Large intestine (tissue), 12 donors: Measurements from ENCODE around the gene ELF5. TPM values are rescaled to one million over a fixed set of nuclear protein-coding genes. Genes with fewer than 3 reads are reported as not detected.

Experiments
- DNase-seq, 2 donors: peaks; one replicate each; pipeline versions ENCODE4 v3.0.0 to v3.0.0-alpha.2; 2013
- H3K27ac ChIP-seq: one replicate; pipeline ENCODE4 v1.5.1; 2013; ENCODE audit warnings: low read length
- H3K27me3 ChIP-seq: 2 replicates; pipeline ENCODE4 v1.6.1; 2013; ENCODE audit warnings: low read length; ENCODE audit not compliant: control insufficient read depth, insufficient read depth
- H3K36me3 ChIP-seq: 2 replicates; pipeline ENCODE4 v1.6.1; 2013; ENCODE audit warnings: low read length; ENCODE audit not compliant: control insufficient read depth, insufficient read depth
- H3K4me1 ChIP-seq: one replicate; pipeline ENCODE4 v1.6.1; 2013; ENCODE audit warnings: low read length; ENCODE audit not compliant: control insufficient read depth, insufficient read depth
- H3K4me3 ChIP-seq: one replicate; pipeline ENCODE4 v1.5.1; 2013; ENCODE audit warnings: low read length
- H3K9me3 ChIP-seq: one replicate; pipeline ENCODE4 v1.6.1; 2013; ENCODE audit warnings: mild to moderate bottlenecking, low read depth, low read length, moderate library complexity; ENCODE audit not compliant: control insufficient read depth
- WGBS: methylation state at CpG from one replicate; pipeline ENCODE4 v1.1.5; 2013; ENCODE audit warnings: low lambda C conversion rate; ENCODE audit not compliant: insufficient coverage; 5-methylcytosine and 5-hydroxymethylcytosine counted together
- long read RNA-seq, 11 donors: transcript quantifications; one replicate each; lab custom pipeline, GENCODE V29; 2026
- polyA plus RNA-seq: library from polyadenylated mRNA; unstranded; fragments of 120-200 nt; gene quantifications from one replicate; pipeline ENCODE4 v1.2.1, GENCODE V29; 2013

Gene ELF5
- polyA plus RNA-seq: not detected
- long read RNA-seq, donor 1: 0 reads
- long read RNA-seq, donor 2: 0 reads
- long read RNA-seq, donor 3: 0 reads
- long read RNA-seq, donor 4: 0 reads
- long read RNA-seq, donor 5: 0 reads
- long read RNA-seq, donor 6: 0 reads
- long read RNA-seq, donor 7: 0 reads
- long read RNA-seq, donor 8: 0 reads
- long read RNA-seq, donor 9: 0 reads
- long read RNA-seq, donor 10: 0 reads
- long read RNA-seq, donor 11: 0 reads

GRCh38 chr11:34513682-34514449, at the start of gene ELF5:
Gene ELF5 (minus strand): TSS chr11:34513794. CDS start chr11:34505749, 8,045 bp downstream.
- no peaks in the 10 kb centered on the region for H3K9me3 ChIP-seq
- no peak within 1 kb of the TSS for H3K4me3 ChIP-seq
- no peaks in the 10 kb centered on the region for H3K27me3 ChIP-seq
- no peak for DNase-seq
- no peaks in the 10 kb centered on the region for H3K36me3 ChIP-seq
- WGBS: no CpG with 5 or more reads among the region's 17 CpGs
- no peak within 1 kb of the TSS for H3K27ac ChIP-seq
- no peaks in the 10 kb centered on the region for H3K4me1 ChIP-seq

DNA sequence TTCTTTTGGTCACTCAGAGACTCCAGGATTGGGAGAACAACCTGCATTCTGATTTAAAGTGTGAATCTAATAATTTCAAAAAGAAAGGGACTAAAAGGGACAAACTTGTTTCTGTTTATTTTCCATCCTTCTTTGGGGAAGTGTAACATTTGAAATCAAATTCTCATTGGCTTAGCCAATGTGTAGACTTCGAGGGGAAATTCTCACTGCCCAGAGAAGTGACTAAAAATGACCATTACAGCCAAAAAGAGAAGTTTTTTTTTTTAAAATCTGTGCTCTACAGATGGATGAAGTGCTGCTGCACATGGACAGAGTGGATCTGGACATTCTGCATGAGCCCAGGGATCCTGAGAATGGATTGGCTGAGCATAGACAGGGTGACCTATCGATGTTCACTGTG, 49.4 kb upstream of the ELF5 start:
- Histone ChIP-seq H3K27ac (no peak overlapping the region), H3K4me3 (no peak overlapping the region), H3K27me3 (peaks cover 6% of the 10 kb centered on the region), H3K36me3 (no peaks in the 10 kb centered on the region), H3K4me1 (peaks cover 5% of the 10 kb centered on the region), H3K9me3 (no peaks in the 10 kb centered on the region)
- DNase-seq: no peak
- no CpG with 5 or more reads among the region's 2 CpGs for WGBS

DNA sequence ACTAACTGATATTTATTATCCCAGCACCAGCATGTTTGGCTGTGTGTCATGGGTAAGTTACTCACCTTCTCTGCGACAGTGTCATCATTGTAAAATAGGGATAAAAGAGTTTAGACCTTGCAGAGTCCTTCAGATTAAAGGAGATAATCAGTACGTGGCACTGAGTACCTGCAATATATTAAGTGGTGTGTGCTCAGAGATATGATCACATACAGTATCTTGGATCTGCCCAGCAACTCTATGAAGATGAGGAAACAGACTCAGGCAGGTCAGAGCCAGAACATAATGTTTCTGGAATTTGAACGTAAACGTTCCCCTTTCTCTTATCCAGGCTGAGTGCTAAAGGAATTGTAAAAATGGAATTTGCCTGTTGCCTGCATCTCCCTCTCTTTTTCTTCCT, 46.9 kb upstream of the ELF5 start:
- Histone ChIP-seq H3K27ac (no peak overlapping the region), H3K27me3 (peaks cover 6% of the 10 kb centered on the region), H3K9me3 (no peaks in the 10 kb centered on the region), H3K4me3 (no peak overlapping the region), H3K36me3 (no peaks in the 10 kb centered on the region), H3K4me1 (peaks cover 5% of the 10 kb centered on the region)
- DNase-seq: no peak
- no CpG with 5 or more reads among the region's 4 CpGs for WGBS

DNA sequence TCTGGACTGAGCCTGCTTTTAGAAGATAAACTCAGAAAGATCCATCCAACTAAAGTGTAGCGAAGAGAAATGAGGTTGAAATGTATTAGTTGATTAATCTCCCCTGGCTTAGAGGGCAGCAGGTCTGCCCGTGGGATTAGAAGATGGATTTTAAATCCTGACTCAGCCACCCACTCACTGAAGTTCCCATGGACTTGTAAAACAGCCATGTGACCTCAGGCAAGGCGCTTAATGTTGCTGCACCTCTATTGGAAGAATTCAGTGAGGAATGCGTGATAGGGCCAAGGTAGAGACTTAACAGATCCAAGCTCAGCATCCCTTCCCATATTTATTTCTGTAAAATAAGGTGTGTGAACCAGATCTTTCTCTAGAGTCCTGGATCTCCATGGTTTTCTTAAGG, 45.1 kb upstream of the ELF5 start:
- H3K9me3 ChIP-seq: no peaks in the 10 kb centered on the region
- H3K4me3 ChIP-seq: no peak overlapping the region
- H3K27ac ChIP-seq: no peak overlapping the region
- DNase-seq: no peak
- whole genome bisulfite sequencing: 86% methylated on average over 2 of the region's 4 CpGs
- H3K36me3 ChIP-seq: no peaks in the 10 kb centered on the region
- no peaks in the 10 kb centered on the region for H3K4me1 ChIP-seq
- H3K27me3 ChIP-seq: peaks cover 6% of the 10 kb centered on the region

- Histone ChIP-seq H3K27ac (no peak overlapping the region), H3K9me3 (no peaks in the 10 kb centered on the region), H3K4me1 (no peaks in the 10 kb centered on the region), H3K36me3 (no peaks in the 10 kb centered on the region), H3K4me3 (no peak overlapping the region), H3K27me3 (peaks cover 6% of the 10 kb centered on the region)
- WGBS: 60% methylated on average over 1 of the region's 1 CpG
- DNase-seq: no peak
Observed at GRCh38 chr11:34558211-34558610, 44.6 kb upstream of the ELF5 start.

DNA sequence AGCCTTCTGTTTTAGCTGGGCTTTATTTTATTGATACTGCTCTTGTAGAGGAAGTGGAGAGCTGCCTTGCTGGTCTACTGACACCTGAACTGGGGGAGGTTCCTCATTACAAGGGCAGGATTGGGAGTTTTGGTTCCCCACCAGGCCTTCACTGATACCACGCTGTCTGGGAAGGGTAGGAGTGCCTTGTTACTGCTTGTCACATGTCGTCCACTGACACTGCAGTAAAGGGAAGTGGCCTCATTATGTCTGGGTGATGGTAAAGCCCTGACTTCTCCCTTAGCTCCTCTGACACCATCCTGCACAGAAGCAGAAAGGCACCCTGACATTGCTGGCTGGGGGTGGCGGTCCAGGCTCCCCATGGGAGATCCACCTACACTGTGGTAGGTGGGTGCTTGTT, 38.7 kb upstream of the ELF5 start:
- WGBS: no CpG with 5 or more reads among the region's 3 CpGs
- Histone ChIP-seq H3K9me3 (no peaks in the 10 kb centered on the region), H3K36me3 (no peaks in the 10 kb centered on the region), H3K27me3 (peaks cover 5% of the 10 kb centered on the region), H3K27ac (no peak overlapping the region), H3K4me3 (no peak overlapping the region), H3K4me1 (no peaks in the 10 kb centered on the region)
- no peak for DNase-seq

- Histone ChIP-seq H3K27ac (no peak overlapping the region), H3K36me3 (no peaks in the 10 kb centered on the region), H3K4me1 (no peaks in the 10 kb centered on the region), H3K9me3 (no peaks in the 10 kb centered on the region), H3K4me3 (no peak overlapping the region), H3K27me3 (peaks cover 5% of the 10 kb centered on the region)
- no CpG with 5 or more reads among the region's 5 CpGs for WGBS
- DNase-seq: no peak
Observed at GRCh38 chr11:34549271-34549670, 35.7 kb upstream of the ELF5 start.

GRCh38 chr11:34548278-34548677, 34.7 kb upstream of the ELF5 start:
- WGBS: no CpG with 5 or more reads among the region's 4 CpGs
- Histone ChIP-seq H3K4me3 (no peak overlapping the region), H3K27ac (no peak overlapping the region), H3K9me3 (no peaks in the 10 kb centered on the region), H3K4me1 (no peaks in the 10 kb centered on the region), H3K36me3 (no peaks in the 10 kb centered on the region), H3K27me3 (peaks cover 5% of the 10 kb centered on the region)
- DNase-seq: no peak

GRCh38 chr11:34546511-34547209, 33.1 kb upstream of the ELF5 start:
- 40% methylated on average over 1 of the region's 6 CpGs for WGBS
- no peak overlapping the region for H3K27ac ChIP-seq
- H3K9me3 ChIP-seq: no peaks in the 10 kb centered on the region
- DNase-seq: no peak
- no peak overlapping the region for H3K4me3 ChIP-seq
- no peaks in the 10 kb centered on the region for H3K4me1 ChIP-seq
- peaks cover 8% of the 10 kb centered on the region for H3K27me3 ChIP-seq
- H3K36me3 ChIP-seq: no peaks in the 10 kb centered on the region

DNA sequence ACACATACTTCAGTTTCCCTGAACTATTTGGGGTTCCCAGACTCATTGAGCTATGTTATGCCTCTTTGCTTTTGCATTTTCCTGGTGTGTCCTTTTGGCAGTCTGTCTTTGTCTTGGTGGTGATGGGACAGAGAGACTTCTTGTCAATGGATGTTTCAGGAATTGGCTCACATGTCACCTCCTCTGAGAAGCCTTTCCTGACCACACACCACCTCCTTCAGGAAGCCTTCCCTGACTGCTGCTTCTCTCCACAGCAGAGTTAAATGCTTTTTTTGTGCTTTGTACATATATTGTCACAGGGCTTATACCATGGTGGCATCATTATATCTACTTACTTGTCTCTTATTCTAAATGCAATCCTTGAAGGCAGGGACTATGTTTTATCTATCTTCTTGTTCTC, 28.5 kb upstream of the ELF5 start:
- peaks cover 15% of the 10 kb centered on the region for H3K27me3 ChIP-seq
- no peaks in the 10 kb centered on the region for H3K4me1 ChIP-seq
- no peak for DNase-seq
- no peaks in the 10 kb centered on the region for H3K36me3 ChIP-seq
- H3K27ac ChIP-seq: no peak overlapping the region
- H3K4me3 ChIP-seq: no peak overlapping the region
- no peaks in the 10 kb centered on the region for H3K9me3 ChIP-seq
